ENCODE results near the gene NUP62CL. TPM values are rescaled to one million over a fixed set of nuclear protein-coding genes. Genes with fewer than 3 reads are reported as not detected.

Gene NUP62CL
- total RNA-seq, 4 donors from 2014 or later = 1.3 to 8.8 (median 1.4) TPM

DNA sequence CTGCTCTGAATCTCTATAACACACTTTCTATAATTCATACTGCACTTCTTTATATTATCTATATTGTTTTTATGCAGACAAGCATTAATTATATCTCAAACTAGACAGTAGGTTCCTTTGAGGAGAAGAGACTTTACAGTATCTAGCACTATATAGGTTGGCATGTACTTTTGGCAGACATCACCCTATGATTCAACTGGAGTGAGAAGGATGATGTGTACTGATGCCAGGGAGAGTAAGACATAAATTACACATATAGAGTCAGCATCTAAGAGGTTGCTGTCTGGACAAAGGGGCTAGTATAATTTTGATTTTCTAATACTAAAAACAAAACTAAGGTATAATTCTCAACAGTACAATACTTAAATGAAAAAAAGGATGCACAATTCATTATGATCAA is 82.5 kb downstream of the NUP62CL start:
- Histone ChIP-seq H3K27me3 (no peaks in the 10 kb centered on the region), H3K9me3 (no peaks in the 10 kb centered on the region), H3K4me3 (no peak overlapping the region), H3K4me1 (no peaks in the 10 kb centered on the region), H3K36me3 (no peaks in the 10 kb centered on the region), H3K27ac (no peak overlapping the region)
- no peak for TF ChIP-seq POLR2AphosphoS5 (IDR thresholded peaks at IDR 0.05)
- TF ChIP-seq EP300 (IDR thresholded peaks at IDR 0.05) = no peak
- TF ChIP-seq POLR2A (IDR thresholded peaks at IDR 0.05) = no peak
- TF ChIP-seq, protein P1, sequence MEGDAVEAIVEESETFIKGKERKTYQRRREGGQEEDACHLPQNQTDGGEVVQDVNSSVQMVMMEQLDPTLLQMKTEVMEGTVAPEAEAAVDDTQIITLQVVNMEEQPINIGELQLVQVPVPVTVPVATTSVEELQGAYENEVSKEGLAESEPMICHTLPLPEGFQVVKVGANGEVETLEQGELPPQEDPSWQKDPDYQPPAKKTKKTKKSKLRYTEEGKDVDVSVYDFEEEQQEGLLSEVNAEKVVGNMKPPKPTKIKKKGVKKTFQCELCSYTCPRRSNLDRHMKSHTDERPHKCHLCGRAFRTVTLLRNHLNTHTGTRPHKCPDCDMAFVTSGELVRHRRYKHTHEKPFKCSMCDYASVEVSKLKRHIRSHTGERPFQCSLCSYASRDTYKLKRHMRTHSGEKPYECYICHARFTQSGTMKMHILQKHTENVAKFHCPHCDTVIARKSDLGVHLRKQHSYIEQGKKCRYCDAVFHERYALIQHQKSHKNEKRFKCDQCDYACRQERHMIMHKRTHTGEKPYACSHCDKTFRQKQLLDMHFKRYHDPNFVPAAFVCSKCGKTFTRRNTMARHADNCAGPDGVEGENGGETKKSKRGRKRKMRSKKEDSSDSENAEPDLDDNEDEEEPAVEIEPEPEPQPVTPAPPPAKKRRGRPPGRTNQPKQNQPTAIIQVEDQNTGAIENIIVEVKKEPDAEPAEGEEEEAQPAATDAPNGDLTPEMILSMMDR (IDR thresholded peaks at IDR 0.05) = no peak
- DNase-seq (ENCODE audit: low spot score in 2 of 2) = no peak

DNA sequence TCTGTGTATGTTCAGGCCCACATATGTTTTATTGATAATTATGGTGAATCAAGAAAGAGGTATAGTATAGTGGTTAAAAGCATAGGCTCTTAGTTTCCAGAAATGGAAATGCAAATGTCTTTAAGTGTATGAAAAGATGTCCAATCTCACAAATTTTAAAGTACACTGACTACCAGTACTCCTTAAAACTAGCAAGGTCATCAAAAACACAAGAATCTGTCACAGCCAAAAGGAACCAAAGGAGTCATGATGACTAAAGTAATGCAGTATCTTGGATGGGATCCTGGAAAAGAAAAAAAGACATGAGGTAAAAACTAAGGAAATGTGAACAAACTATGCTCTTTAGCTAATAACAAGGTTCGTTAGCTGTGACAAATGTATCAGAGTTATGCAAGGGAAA is 87.0 kb downstream of the NUP62CL start:
- TF ChIP-seq, protein P1 (IDR thresholded peaks at IDR 0.05) = no peak
- no peak for TF ChIP-seq EP300 (IDR thresholded peaks at IDR 0.05)
- no peak for TF ChIP-seq POLR2AphosphoS5 (IDR thresholded peaks at IDR 0.05)
- no peak for TF ChIP-seq POLR2A (IDR thresholded peaks at IDR 0.05)
- WGBS = 83% methylated on average over 1 of the region's 1 CpG
- Histone ChIP-seq H3K27ac (no peak overlapping the region), H3K9me3 (no peaks in the 10 kb centered on the region), H3K4me1 (peaks cover 5% of the 10 kb centered on the region), H3K4me3 (peak overlapping the region; percentile 65), H3K36me3 (peaks cover 8% of the 10 kb centered on the region), H3K27me3 (no peaks in the 10 kb centered on the region)
- DNase-seq (ENCODE audit: low spot score in 2 of 2) = no peak

DNA sequence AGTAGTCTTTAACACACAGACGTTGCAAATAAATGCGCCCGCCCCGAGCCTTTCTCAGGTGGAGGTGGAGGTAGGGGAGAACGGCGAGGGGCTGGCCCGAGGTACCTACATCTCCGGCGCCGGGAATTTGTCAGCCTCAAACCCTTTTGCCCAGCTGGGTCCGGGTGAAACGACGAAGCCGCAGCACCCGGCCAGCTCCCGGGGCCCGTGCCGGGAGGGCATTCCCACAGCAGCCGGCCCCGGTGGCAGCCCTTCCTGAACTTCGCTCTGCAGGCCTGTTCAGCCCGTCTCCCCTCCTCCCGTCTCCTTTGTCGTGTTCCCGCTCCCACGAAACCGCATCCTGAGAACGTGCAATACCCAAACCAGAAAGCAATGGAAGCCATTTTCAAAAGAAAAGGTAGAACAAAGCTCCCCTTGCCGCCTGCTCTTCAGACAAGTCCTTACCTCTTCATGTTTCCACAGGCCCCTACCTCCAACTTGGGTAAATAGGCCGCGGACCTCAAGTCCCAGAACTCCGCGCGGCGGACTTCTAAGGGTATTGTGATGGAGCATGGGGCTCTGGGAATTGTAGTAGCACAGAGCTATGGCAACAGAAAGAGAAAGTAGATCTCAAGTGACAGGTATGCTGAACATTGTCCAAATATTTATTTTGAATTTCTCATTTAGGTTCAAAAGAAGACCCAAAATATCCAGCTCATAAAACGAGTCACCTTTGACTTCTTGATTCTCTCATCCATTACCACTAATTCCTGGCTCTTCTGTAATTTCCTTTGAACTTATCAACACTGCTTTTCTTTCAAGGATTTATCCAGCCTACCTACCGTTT is 87.7 kb downstream of the NUP62CL start, which contains the start of gene RBM41:
RBM41 (minus strand) TSS at position 501 of the 826 bp plus-strand sequence; CDS start at position 452, 49 bp downstream.
- TF ChIP-seq POLR2AphosphoS5 (IDR thresholded peaks at IDR 0.05) (no peak), POLR2A (IDR thresholded peaks at IDR 0.05) (no peak), EP300 (IDR thresholded peaks at IDR 0.05) (no peak)
- TF ChIP-seq, protein P1 (IDR thresholded peaks at IDR 0.05) = no peak
- H3K36me3 ChIP-seq = peaks cover 14% of the 10 kb centered on the region
- H3K9me3 ChIP-seq = no peaks in the 10 kb centered on the region
- DNase-seq (ENCODE audit: low spot score in 2 of 2) = peak; percentile 73 to 77
- 24% methylated on average over 30 of the region's 37 CpGs for whole genome bisulfite sequencing
- H3K4me1 ChIP-seq = peaks cover 5% of the 10 kb centered on the region
- peak within 1 kb of the TSS; percentile 62 for H3K27ac ChIP-seq
- H3K4me3 ChIP-seq = peak within 1 kb of the TSS; percentile 65
- no peaks in the 10 kb centered on the region for H3K27me3 ChIP-seq

DNA sequence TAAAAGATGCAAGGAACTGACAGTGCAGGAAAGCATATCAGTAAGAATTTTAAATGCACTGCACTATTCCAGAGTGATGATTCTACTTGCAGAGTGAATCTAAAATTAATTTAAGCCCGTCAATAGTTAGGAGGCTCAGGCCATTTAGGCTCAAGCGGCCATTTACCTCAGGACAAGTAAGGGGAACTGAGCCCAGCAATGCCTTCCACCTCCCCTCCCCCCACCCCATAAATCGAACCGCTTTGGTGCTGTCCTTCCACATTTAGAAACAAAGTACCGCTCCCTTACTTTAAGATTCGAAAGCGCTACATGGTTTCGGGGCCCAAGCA is 88.3 kb downstream of the NUP62CL start:
- H3K36me3 ChIP-seq = peaks cover 14% of the 10 kb centered on the region
- no peak for TF ChIP-seq POLR2AphosphoS5 (IDR thresholded peaks at IDR 0.05)
- TF ChIP-seq EP300 (IDR thresholded peaks at IDR 0.05) = no peak
- no peak for TF ChIP-seq POLR2A (IDR thresholded peaks at IDR 0.05)
- TF ChIP-seq, protein P1 (IDR thresholded peaks at IDR 0.05) = no peak
- no peaks in the 10 kb centered on the region for H3K27me3 ChIP-seq
- peaks cover 5% of the 10 kb centered on the region for H3K4me1 ChIP-seq
- H3K9me3 ChIP-seq = no peaks in the 10 kb centered on the region
- no peak overlapping the region for H3K27ac ChIP-seq
- DNase-seq (ENCODE audit: low spot score in 2 of 2) = no peak
- WGBS = 49% methylated on average over 8 of the region's 8 CpGs
- H3K4me3 ChIP-seq = peak overlapping the region; percentile 65

DNA sequence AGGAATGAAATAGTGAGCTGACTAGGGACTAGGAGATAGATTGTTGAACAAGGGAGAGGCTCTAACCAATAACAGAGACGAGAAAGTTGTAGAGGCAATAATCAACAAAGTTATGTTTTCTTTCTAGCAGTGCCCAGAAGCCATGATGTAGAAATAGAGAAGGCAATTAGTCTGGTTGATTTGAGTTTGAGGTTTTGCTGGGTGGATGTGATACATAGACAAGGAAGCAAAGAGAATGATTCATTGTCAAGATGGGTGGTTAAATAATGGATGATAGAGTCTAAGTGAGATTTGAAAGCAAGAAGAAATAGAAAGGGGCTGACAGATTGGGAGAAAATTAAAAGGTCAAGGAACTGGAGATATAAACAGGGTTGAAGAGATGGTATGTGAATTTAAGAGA is 98.8 kb downstream of the NUP62CL start:
- TF ChIP-seq EP300 (IDR thresholded peaks at IDR 0.05) (no peak), POLR2AphosphoS5 (IDR thresholded peaks at IDR 0.05) (no peak), POLR2A (IDR thresholded peaks at IDR 0.05) (no peak)
- TF ChIP-seq, protein P1 (IDR thresholded peaks at IDR 0.05) = no peak
- 81% methylated on average over 1 of the region's 1 CpG for WGBS
- Histone ChIP-seq H3K27ac (no peak overlapping the region), H3K4me3 (no peak overlapping the region), H3K27me3 (no peaks in the 10 kb centered on the region), H3K36me3 (peaks cover 10% of the 10 kb centered on the region), H3K9me3 (no peaks in the 10 kb centered on the region), H3K4me1 (no peaks in the 10 kb centered on the region)
- DNase-seq (ENCODE audit: low spot score in 2 of 2) = no peak

Measured in suprapubic skin (tissue), 4 donors.